GM10248 (cell line): ENCODE measurements around the gene TNFSF11.

ENCODE experiments used
- CTCF ChIA-PET: fragments of 300-600 bp; sonication (Branson Sonifier 250); formaldehyde crosslinking; extraction: SDS; loops from one replicate; lab custom pipeline; 2021; ENCODE audit warnings: antibody characterized with exemption; lab: Yijun Ruan, JAX
- POLR2A ChIA-PET: fragments of 350-650 bp; sonication (Branson Sonifier 250); formaldehyde crosslinking; extraction: SDS; loops from one replicate; lab custom pipeline; 2020; ENCODE audit warnings: antibody characterized with exemption; lab: Yijun Ruan, JAX
- DNase-seq: peaks from one replicate; pipeline ENCODE4 v3.0.0; 2012; ENCODE audit errors: extremely low spot score
- TF ChIP-seq, protein P1 (sequence below): IDR thresholded peaks from 2 replicates; pipeline ENCODE4 v1.5.1; 2012; ENCODE audit warnings: mild to moderate bottlenecking, low read depth; ENCODE audit errors: extremely low read depth, missing control alignments, control extremely low read depth

The TNFSF11 gene

GRCh38 chr13:42533336-42533591, 40.7 kb upstream of the TNFSF11 start:
- TF ChIP-seq, protein P1, sequence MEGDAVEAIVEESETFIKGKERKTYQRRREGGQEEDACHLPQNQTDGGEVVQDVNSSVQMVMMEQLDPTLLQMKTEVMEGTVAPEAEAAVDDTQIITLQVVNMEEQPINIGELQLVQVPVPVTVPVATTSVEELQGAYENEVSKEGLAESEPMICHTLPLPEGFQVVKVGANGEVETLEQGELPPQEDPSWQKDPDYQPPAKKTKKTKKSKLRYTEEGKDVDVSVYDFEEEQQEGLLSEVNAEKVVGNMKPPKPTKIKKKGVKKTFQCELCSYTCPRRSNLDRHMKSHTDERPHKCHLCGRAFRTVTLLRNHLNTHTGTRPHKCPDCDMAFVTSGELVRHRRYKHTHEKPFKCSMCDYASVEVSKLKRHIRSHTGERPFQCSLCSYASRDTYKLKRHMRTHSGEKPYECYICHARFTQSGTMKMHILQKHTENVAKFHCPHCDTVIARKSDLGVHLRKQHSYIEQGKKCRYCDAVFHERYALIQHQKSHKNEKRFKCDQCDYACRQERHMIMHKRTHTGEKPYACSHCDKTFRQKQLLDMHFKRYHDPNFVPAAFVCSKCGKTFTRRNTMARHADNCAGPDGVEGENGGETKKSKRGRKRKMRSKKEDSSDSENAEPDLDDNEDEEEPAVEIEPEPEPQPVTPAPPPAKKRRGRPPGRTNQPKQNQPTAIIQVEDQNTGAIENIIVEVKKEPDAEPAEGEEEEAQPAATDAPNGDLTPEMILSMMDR: no peak
- ChIA-PET CTCF (interaction anchor here (0.9 to 2.0 kb wide), 5 partner anchors 9 to 199 kb away, joined by 3 to 10 read pairs (median 4); no protein-coding TSS in a partner anchor), POLR2A (no interaction called here)
- DNase-seq: no peak

- TF ChIP-seq, protein P1: no peak
- ChIA-PET POLR2A (no interaction called here), CTCF (interaction anchor here (1.1 to 2.0 kb wide), 2 partner anchors 9 to 45 kb away, joined by 3 to 10 read pairs; no protein-coding TSS in a partner anchor)
- no peak for DNase-seq
Measured at GRCh38 chr13:42534785-42535184, 39.2 kb upstream of the TNFSF11 start.

DNA sequence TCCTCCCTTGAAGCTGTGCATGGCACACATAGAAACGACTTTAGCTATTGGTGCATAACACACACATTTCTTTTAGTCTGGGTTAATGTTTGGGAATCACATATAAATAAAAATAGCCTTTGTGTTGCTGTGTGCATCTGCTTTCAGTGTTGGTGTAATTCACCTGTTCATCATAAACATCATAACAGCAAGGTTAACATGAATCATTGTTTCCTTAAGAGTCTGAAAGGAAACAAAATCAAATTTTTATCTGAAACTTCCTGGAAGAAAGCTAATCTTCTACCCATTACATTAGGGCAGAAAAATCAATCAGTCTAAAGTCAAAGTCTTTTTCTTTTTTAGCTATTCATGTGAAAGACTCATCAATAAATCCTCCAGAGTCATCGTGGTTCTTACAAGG, 35.0 kb upstream of the TNFSF11 start:
- no peak for DNase-seq
- TF ChIP-seq, protein P1: no peak
- ChIA-PET POLR2A (no interaction called here), CTCF (interaction anchor here (1.7 kb wide), 1 partner anchor 8 kb away, joined by 4 read pairs; no protein-coding TSS in a partner anchor)

DNA sequence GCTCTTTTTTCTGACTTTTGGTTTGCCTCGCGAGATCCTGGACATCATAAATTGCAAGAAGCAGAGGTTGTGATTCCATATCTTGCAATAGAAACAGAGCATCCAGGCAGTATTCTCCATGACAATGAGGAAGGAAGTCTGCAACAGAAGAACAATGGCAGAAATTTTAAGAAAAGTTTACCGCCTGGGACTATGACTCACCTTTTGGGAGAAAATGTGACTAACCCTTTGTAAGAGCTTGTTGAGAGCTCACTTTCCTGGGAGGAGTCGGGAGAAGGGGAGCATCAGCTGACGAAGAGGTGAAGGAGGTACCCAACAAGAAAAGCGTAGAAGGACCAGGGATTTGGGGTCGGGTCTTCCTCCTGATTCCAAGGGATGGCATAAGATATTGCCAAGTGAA, 34.3 kb upstream of the TNFSF11 start:
- no peak for DNase-seq
- TF ChIP-seq, protein P1: no peak
- CTCF ChIA-PET: interaction anchor here (1.7 kb wide), 1 partner anchor 9 kb away, joined by 4 read pairs; no protein-coding TSS in a partner anchor
- POLR2A ChIA-PET: no interaction called here

GRCh38 chr13:42543215-42543797, 30.6 kb upstream of the TNFSF11 start:
- CTCF ChIA-PET: interaction anchor here (1.0 to 2.8 kb wide), 3 partner anchors 9 to 428 kb away, joined by 3 to 10 read pairs (median 3); no protein-coding TSS in a partner anchor
- DNase-seq: no peak
- TF ChIP-seq, protein P1: no peak
- POLR2A ChIA-PET: no interaction called here

GRCh38 chr13:42544246-42544926, 29.6 kb upstream of the TNFSF11 start:
- CTCF ChIA-PET: interaction anchor here (2.8 kb wide), 1 partner anchor 10 kb away, joined by 10 read pairs; no protein-coding TSS in a partner anchor
- POLR2A ChIA-PET: no interaction called here
- DNase-seq: no peak
- TF ChIP-seq, protein P1: no peak
